HEK293 (cell line): ENCODE measurements around the gene DCHS1.

Experiments
- CTCF ChIA-PET: fragments of 350-600 bp; formaldehyde crosslinking; extraction: SDS; loops from one replicate; lab custom pipeline; 2021; ENCODE audit warnings: antibody characterized with exemption; lab: Yijun Ruan, JAX
- POLR2A ChIA-PET: fragments of 300-600 bp; formaldehyde crosslinking; extraction: SDS; loops from one replicate; lab custom pipeline; 2020; ENCODE audit warnings: antibody characterized with exemption, inconsistent platforms; lab: Yijun Ruan, JAX
- H3K27ac ChIP-seq: fragments of 200-500 bp; sonication (Bioruptor generic); 2 replicates; pipeline ENCODE4 v1.5.1; 2014; ENCODE audit warnings: low read depth, low read length, control low read depth, inconsistent platforms; ENCODE audit errors: extremely low read depth
- H3K36me3 ChIP-seq, 2 experiments: fragments of 200-500 bp in 1 of 2; sonication (Bioruptor generic) in 1 of 2; 1 replicate in 1 of 2; 2 replicates in 1 of 2; pipeline ENCODE4 v1.5.1; 2014 to 2017; ENCODE audit warnings: inconsistent platforms in 2 of 2, low read length in 2 of 2; ENCODE audit not compliant: control insufficient read depth in 2 of 2, insufficient read depth in 1 of 2
- H3K4me1 ChIP-seq: fragments of 200-500 bp; sonication (Bioruptor generic); 2 replicates; pipeline ENCODE4 v1.5.1; 2014; ENCODE audit warnings: mild to moderate bottlenecking, low read length, inconsistent platforms; ENCODE audit not compliant: control insufficient read depth, insufficient read depth
- H3K4me3 ChIP-seq: 2 replicates; pipeline ENCODE4 v1.5.1; 2011; ENCODE audit warnings: low read depth, mild to moderate bottlenecking, control low read depth, low read length, moderate library complexity
- H3K9me3 ChIP-seq: fragments of 200-500 bp; sonication (Bioruptor generic); 2 replicates; pipeline ENCODE4 v1.5.1; 2014; ENCODE audit warnings: low read depth, low read length, inconsistent platforms; ENCODE audit not compliant: control insufficient read depth, insufficient read depth
- FEZF1 ChIP-seq: fragments of 450-650 bp; formaldehyde crosslinking; IDR thresholded peaks from 2 replicates; pipeline ENCODE4 v1.5.1; 2016; ENCODE audit warnings: missing biosample characterization, missing genetic modification characterization
- HOXD13 ChIP-seq: sonication (generic); formaldehyde crosslinking; IDR thresholded peaks from 2 replicates; pipeline ENCODE4 v1.8.0; 2022; ENCODE audit warnings: missing genetic modification reagents, borderline replicate concordance
- PATZ1 ChIP-seq: fragments of 450-650 bp; formaldehyde crosslinking; IDR thresholded peaks from 2 replicates; pipeline ENCODE4 v1.5.1; 2016; ENCODE audit warnings: missing biosample characterization, missing genetic modification characterization
- PRDM10 ChIP-seq: fragments of 450-650 bp; formaldehyde crosslinking; IDR thresholded peaks from 2 replicates; pipeline ENCODE4 v1.5.1; 2016; ENCODE audit warnings: missing biosample characterization, missing genetic modification characterization
- SALL2 ChIP-seq: fragments of 450-650 bp; formaldehyde crosslinking; IDR thresholded peaks from 2 replicates; pipeline ENCODE4 v1.5.0; 2017; ENCODE audit warnings: missing biosample characterization, mild to moderate bottlenecking, missing genetic modification characterization, borderline replicate concordance
- SCRT2 ChIP-seq: fragments of 450-650 bp; formaldehyde crosslinking; IDR thresholded peaks from 2 replicates; pipeline ENCODE4 v1.5.1; 2016; ENCODE audit warnings: missing biosample characterization, missing genetic modification characterization
- SP7 ChIP-seq: fragments of 450-650 bp; formaldehyde crosslinking; IDR thresholded peaks from 2 replicates; pipeline ENCODE4 v1.5.1; 2016; ENCODE audit warnings: missing biosample characterization, missing genetic modification characterization
- ZBTB17 ChIP-seq: fragments of 450-650 bp; formaldehyde crosslinking; IDR thresholded peaks from 2 replicates; pipeline ENCODE4 v1.5.1; 2016; ENCODE audit warnings: missing biosample characterization, missing genetic modification characterization
- ZEB2 ChIP-seq: fragments of 450-650 bp; formaldehyde crosslinking; IDR thresholded peaks from 2 replicates; pipeline ENCODE4 v1.5.1; 2016; ENCODE audit warnings: missing biosample characterization, missing genetic modification characterization
- ZNF114 ChIP-seq: fragments of 450-650 bp; formaldehyde crosslinking; IDR thresholded peaks from 2 replicates; pipeline ENCODE4 v1.5.0; 2017; ENCODE audit warnings: missing biosample characterization, missing genetic modification characterization
- ZNF140 ChIP-seq: fragments of 450-650 bp; formaldehyde crosslinking; IDR thresholded peaks from 2 replicates; pipeline ENCODE4 v1.5.1; 2016; ENCODE audit warnings: missing biosample characterization, missing genetic modification characterization
- ZNF148 ChIP-seq: fragments of 450-650 bp; formaldehyde crosslinking; IDR thresholded peaks from 2 replicates; pipeline ENCODE4 v1.5.0; 2017; ENCODE audit warnings: missing biosample characterization, missing genetic modification characterization, borderline replicate concordance
- ZNF311 ChIP-seq: fragments of 450-650 bp; formaldehyde crosslinking; IDR thresholded peaks from 2 replicates; pipeline ENCODE4 v1.5.1; 2017; ENCODE audit warnings: missing biosample characterization, missing genetic modification characterization, borderline replicate concordance
- ZNF341 ChIP-seq: fragments of 450-650 bp; formaldehyde crosslinking; IDR thresholded peaks from 2 replicates; pipeline ENCODE4; 2016; ENCODE audit warnings: low read depth, missing biosample characterization, missing genetic modification characterization
- ZNF391 ChIP-seq: fragments of 450-650 bp; formaldehyde crosslinking; IDR thresholded peaks from 2 replicates; pipeline ENCODE4 v1.5.1; 2016; ENCODE audit warnings: low read depth, missing biosample characterization, missing genetic modification characterization, borderline replicate concordance
- ZNF626 ChIP-seq: fragments of 450-650 bp; sonication (Bioruptor Pico); formaldehyde crosslinking; IDR thresholded peaks from 2 replicates; pipeline ENCODE4 v1.5.1; 2018; ENCODE audit warnings: missing biosample characterization, missing genetic modification characterization, inconsistent platforms
- ZNF677 ChIP-seq: fragments of 450-650 bp; IDR thresholded peaks from 2 replicates; pipeline ENCODE4 v1.5.0; 2018; ENCODE audit warnings: missing biosample characterization, mild to moderate bottlenecking, missing genetic modification characterization, moderate library complexity
- ZNF692 ChIP-seq: fragments of 450-650 bp; formaldehyde crosslinking; IDR thresholded peaks from 2 replicates; pipeline ENCODE4 v1.5.1; 2016; ENCODE audit warnings: missing biosample characterization, missing genetic modification characterization
- ZNF791 ChIP-seq: fragments of 450-650 bp; formaldehyde crosslinking; IDR thresholded peaks from 2 replicates; pipeline ENCODE4 v1.5.1; 2016; ENCODE audit warnings: missing biosample characterization, missing genetic modification characterization
- ZNF830 ChIP-seq: fragments of 450-650 bp; IDR thresholded peaks from 2 replicates; pipeline ENCODE4 v1.5.0; 2018; ENCODE audit warnings: missing biosample characterization, missing genetic modification characterization, low read depth, mild to moderate bottlenecking, moderate library complexity
- TF ChIP-seq, protein P1 (sequence below): fragments of 450-650 bp; formaldehyde crosslinking; IDR thresholded peaks from 2 replicates; pipeline ENCODE4 v1.5.1; 2016; ENCODE audit warnings: missing biosample characterization, missing genetic modification characterization
- TF ChIP-seq, protein P2 (sequence below): fragments of 450-650 bp; IDR thresholded peaks from 2 replicates; pipeline ENCODE4 v1.5.1; 2018; ENCODE audit warnings: missing biosample characterization, mild to moderate bottlenecking, missing genetic modification characterization

DCHS1 gene

GRCh38 chr11:6615882-6616585 is 39.6 kb downstream of the DCHS1 start (continued):
- TF ChIP-seq ZNF626: no peak
- TF ChIP-seq SALL2 (tag by site-specific recombination): no peak
- TF ChIP-seq ZNF677 (tag by site-specific recombination): no peak
- no peak for TF ChIP-seq ZNF148 (tag by site-specific recombination)
- TF ChIP-seq, protein P1, sequence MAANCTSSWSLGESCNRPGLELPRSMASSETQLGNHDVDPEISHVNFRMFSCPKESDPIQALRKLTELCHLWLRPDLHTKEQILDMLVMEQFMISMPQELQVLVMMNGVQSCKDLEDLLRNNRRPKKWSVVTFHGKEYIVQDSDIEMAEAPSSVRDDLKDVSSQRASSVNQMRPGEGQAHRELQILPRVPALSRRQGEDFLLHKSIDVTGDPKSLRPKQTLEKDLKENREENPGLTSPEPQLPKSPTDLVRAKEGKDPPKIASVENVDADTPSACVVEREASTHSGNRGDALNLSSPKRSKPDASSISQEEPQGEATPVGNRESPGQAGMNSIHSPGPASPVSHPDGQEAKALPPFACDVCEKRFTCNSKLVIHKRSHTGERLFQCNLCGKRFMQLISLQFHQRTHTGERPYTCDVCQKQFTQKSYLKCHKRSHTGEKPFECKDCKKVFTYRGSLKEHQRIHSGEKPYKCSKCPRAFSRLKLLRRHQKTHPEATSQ: no peak
- TF ChIP-seq HOXD13 (CRISPR knock-in tag): no peak
- no peak for TF ChIP-seq PATZ1
- TF ChIP-seq SP7 (tag by site-specific recombination): no peak
- TF ChIP-seq PRDM10 (tag by site-specific recombination): no peak
- TF ChIP-seq ZBTB17: no peak
- TF ChIP-seq FEZF1 (tag by site-specific recombination): no peak

- H3K27ac ChIP-seq: no peak overlapping the region
- CTCF ChIA-PET: no interaction called here
- H3K36me3 ChIP-seq: peaks cover 0 to 52% of the 10 kb centered on the region in 2 experiments; a peak in 1 of 3 replicates
- no peak overlapping the region for H3K4me3 ChIP-seq
- POLR2A ChIA-PET: no interaction called here
- H3K9me3 ChIP-seq: no peaks in the 10 kb centered on the region
- 0 out of 2 replicates have a peak, but pooled peaks cover 4% of the 10 kb centered on the region for H3K4me1 ChIP-seq
- TF ChIP-seq ZNF341 (tag by site-specific recombination): no peak
- no peak for TF ChIP-seq ZNF791 (tag by site-specific recombination)
- TF ChIP-seq ZNF114 (tag by site-specific recombination): no peak
- no peak for TF ChIP-seq ZNF311
- TF ChIP-seq ZEB2 (tag by site-specific recombination): no peak
- no peak for TF ChIP-seq ZNF391 (tag by site-specific recombination)
- TF ChIP-seq ZNF830: no peak
- TF ChIP-seq ZNF140: no peak
- TF ChIP-seq SCRT2 (tag by site-specific recombination): no peak
- TF ChIP-seq ZNF692 (tag by site-specific recombination): no peak
- TF ChIP-seq, protein P2, sequence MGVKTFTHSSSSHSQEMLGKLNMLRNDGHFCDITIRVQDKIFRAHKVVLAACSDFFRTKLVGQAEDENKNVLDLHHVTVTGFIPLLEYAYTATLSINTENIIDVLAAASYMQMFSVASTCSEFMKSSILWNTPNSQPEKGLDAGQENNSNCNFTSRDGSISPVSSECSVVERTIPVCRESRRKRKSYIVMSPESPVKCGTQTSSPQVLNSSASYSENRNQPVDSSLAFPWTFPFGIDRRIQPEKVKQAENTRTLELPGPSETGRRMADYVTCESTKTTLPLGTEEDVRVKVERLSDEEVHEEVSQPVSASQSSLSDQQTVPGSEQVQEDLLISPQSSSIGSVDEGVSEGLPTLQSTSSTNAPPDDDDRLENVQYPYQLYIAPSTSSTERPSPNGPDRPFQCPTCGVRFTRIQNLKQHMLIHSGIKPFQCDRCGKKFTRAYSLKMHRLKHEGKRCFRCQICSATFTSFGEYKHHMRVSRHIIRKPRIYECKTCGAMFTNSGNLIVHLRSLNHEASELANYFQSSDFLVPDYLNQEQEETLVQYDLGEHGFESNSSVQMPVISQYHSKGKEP (tag by site-specific recombination): no peak
Measured at GRCh38 chr11:6615046-6615445, 40.6 kb downstream of the DCHS1 start.
